ENCODE data around the gene GRP.
"Not testable (repeated sequence)": the region's sequence is repeated elsewhere in the genome, so short reads cannot be mapped to it uniquely, and the experiment has no call there.

GRP gene

DNA sequence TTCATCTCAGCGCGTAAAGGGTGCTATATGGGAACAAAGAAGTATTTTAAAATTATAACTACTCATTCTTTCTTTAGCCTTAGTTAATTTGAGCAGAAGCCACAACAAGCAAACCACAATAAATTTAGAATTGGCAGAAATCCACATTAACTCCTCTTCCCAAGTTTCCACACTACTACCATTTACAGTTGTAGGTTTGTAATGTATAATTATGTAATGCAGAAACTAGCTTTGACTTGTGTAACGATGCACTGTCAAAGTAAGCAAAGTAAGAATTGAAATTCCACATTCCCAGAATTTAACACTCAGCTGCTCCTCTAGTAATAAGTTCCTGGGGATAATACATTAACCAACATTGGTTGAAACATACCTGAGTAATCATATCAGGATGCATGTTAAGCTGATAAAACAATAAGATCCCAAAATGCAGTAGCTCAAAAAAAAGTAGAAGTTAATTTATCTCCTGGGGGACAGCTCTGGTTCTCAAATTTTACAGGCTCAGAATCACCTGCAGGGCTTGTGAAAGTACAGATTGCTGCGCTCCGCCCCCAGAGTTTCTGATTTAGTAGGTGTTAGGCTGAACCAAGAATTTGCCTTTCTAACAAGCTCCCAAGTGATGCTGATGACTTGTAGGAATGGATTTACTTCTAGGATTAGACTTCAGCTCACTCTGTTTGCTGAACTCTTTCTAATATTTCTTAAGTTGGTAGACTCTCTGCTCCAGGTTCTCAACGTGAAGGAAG, 9.9 kb downstream of the GRP start:
- no peak for DNase-seq

DNA sequence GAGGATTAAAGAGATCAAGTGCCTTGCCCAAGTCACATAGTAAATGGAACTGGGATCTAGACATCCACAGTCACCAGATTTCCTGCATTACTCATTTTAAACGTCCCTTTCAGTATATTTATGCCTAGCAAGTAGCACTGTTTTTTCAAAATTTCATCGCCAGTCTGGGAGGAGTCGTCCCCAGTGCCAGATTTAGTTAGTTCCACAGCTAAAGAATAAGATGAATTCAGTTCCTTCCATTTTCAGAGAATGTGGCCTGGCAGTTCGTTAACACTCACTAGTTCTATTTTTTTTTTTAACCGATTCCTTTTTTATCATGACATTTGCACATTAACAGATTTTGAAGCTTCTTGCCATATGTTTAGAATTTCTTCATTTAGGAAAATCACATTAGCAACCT, 11.2 kb downstream of the GRP start:
- DNase-seq: no peak

DNA sequence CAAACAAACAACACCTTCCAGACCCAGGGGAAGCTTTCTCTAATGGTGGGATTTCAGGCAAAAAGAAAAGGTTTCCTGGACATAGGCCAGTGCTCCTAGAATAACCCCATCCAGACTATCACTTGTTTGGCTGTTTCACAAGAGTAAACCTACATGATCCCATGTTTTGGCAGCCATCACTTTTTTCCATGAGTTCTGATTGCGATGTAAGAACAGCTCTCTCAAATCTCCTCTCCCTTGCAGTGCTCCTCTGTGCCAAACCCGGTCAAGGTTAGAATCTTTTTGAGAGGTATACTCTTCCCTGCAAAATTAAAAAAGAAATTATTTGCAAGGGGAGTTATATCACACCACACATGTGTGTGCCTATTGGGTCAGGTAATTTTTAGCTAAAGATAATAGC, 11.9 kb downstream of the GRP start:
- no peak for DNase-seq

DNA sequence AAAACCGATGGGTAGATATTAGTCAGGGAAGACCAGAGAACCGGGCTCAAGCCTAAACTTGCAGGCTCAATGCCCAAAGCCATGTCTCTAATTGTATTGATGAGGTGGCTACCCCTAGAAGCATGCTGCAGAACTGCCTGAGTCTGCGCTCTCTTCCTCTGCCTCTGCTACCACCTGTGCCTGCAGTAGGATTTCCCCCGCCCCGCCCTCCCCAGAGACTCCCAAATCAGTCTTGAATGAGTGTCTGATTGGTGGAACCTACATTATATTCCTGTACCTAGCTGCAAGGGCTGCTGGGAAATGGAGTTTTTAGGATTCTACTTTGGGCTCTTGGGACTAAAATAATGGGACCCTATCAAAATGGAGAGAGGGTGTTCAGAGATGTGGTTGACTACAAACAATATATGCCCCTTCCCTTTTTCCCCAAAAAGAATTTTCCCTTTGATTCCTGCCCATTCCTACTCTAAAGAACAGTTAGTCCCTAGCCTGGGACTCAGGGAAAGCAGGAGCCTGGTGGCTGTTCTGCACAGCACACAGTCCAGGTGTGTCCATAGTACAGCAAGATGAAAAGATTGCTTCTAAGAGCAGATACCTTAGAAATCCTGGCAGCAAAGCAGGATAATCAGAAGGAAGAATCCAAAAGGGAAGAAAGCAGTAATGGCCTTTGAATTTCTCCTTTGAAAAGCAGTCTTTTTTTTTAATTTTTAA, 12.5 kb downstream of the GRP start:
- DNase-seq: peak; percentile 14

DNA sequence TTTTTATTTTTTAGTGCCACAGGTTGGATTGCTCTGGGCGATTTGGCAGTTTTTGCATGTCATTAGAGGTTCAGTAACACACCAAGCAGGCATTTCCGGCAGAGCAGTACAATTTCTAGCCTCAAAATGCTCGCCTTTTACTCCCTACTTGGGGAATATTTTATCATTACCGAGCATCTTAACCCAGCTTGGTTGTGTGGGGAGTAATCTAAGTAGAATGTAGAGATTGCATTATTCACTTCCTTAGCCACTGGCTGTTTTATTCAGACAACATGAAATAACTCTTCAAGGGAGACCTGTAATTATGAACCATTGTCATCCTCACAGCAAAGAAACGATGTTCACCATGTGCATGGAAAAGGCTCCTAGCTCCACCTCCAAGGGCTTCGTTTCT, 13.1 kb downstream of the GRP start:
- no peak for DNase-seq

DNA sequence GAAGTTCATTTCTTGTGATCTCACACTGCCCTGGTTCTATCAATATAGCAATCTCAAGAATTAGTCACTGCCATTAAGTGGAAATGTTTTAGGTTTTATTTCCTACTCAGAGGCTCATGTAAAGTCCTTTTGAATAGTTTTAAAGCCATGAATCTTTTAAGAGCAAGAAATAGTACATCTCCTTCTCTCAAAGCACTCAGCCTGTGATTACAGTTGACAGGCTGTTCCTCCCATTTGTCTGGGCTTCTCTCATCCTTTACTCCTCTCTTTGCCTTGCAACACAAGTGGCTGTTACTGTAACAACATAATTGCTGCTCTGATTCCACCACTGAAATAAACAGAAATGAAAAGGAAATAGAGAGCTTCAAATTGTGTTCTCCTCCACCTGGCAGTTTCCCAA, 18.4 kb downstream of the GRP start:
- DNase-seq: no peak

DNA sequence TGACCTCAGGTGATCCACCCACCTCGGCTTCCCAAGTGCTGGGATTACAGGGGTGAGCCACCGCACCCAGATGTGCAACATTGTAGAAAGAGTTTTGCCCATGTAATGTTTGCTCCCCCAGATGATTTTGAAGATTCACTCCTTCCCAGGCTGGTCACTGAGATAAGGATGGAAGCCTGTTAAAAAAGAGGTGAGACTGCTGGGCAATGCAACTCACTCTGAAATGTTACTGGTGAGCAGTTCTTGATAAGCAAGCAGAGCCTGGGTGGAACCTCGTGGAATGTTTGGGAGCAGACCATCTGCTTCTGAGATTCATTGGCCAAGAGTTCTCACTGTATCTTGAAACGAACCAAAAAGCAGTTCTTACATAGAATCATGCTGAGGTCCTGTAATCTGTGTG, 19.7 kb downstream of the GRP start:
- no peak for DNase-seq

DNA sequence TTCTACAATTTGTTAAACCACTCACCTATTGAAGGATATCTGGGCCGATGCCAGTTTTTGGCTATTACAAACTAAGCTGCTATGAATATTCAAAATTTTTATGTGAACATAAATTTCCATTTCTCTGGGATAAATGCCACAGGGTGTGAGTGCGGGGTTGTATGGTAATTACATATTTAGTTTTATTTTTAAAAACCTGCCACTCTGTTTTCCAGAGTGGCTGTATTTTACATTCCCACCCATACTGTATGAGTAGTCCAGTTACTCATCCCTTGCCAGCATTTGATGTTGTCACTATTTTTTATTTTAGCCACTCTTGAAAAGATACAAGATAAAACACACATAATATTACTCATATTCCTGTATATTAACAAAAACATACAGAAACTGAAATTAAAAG, 22.9 kb downstream of the GRP start:
- no peak for DNase-seq

DNA sequence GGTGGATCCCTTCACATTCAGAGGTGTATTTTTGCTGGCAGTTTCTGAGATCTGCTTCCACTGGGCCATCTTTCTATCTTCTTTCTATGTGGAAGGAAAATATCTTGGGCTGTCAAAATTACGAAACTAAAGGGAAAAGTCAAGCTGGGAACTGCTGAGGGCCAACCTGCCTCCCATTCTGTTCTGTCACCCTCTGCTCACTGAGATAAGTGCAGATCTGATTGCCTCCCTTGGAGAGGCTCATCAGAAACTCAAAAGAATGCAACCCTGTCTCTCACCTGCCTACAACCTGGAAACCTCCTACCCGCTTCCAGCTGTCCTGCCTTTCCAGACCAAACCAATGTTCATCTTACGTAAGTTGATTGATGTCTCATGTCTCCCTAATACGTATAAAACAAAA, 26.8 kb downstream of the GRP start:
- no peak for DNase-seq

DNA sequence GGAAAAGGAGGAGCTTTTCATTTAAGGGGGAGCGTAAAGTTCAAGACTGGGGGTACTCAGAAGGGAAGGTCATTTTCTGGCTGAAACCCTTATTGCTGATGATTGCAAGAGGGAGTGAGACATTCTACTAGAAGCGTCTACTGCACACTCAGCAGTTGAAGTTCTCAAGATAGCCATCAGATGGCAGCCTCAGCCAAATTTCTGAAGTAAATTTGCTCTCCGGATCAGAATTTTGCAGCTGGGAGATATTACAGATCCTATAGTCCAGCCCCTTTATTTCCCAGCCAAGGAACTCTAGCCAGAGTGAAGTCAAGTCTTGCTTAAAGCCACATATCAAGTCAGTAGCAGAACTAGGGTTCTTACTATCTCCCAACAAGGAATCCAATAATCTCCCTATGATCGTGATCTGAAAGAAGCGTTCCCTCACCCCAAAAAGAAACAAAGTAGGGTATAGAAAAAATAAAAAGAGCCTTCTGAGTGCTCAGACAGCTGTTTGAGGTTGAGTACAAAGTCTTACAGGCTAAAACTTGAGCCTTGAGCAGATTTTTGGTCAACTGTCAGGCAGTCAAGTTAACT, 29.3 kb downstream of the GRP start:
- peak; percentile 71 for DNase-seq

DNA sequence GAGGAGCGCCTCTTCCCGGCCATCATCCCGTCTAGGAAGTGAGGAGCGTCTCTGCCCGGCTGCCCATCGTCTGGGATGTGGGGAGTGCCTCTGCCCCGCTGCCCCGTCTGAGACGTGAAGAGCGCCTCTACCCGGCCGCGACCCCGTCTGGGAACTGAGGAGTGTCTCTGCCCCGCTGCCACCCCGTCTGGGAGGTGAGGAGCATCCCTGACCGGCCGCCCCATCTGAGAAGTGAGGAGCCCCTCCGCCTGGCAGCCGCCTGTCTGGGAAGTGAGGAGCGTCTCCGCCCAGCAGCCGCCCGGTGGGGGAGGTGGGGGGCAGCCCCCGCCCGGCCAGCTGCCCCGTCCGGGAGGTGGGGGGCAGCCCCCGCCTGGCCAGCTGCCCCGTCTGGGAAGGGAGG, 35.5 kb downstream of the GRP start:
- not testable (repeated sequence) for DNase-seq

DNA sequence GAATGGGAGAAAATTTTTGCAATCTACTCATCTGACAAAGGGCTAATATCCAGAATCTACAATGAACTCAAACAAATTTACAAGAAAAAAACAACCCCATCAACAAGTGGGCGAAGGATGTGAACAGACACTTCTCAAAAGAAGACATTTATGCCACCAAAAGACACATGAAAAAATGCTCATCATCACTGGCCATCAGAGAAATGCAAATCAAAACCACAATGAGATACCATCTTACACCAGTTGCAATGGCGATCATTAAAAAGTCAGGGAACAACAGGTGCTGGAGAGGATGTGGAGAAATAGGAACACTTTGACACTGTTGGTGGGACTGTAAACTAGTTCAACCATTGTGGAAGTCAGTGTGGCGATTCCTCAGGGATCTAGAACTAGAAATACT, 41.9 kb downstream of the GRP start:
- DNase-seq: not testable (repeated sequence)

DNA sequence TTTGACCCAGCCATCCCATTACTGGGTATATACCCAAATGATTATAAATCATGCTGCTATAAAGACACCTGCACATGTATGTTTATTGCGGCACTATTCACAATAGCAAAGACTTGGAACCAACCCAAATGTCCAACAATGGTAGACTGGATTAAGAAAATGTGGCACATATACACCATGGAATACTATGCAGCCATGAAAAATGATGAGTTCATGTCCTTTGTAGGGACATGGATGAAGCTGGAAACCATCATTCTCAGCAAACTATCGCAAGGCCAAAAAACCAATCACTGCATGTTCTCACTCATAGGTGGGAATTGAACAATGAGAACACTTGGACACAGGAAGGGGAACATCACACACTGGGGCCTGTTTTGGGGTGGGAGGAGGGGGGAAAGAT, 42.3 kb downstream of the GRP start:
- DNase-seq: not testable (repeated sequence)

DNA sequence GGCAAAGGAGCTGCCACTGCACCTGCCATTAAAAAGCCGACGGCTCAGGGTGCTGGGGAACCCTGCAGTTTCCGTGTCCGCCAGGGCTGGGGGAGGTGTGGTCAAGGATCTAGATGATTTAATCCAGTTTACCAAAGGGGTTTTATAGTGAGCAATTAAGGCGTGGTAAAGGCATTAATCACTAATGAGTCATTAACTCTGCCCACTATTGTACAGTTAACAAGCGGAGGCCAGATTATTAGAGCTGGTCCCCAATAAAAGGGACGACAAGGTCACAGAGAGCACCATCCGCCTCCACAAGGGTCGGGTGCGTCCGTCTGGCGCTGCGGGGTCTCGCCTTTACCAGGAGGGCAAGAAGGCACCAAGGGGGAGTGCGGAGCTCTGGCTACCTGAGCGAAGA, 43.7 kb downstream of the GRP start:
- DNase-seq: no peak

DNA sequence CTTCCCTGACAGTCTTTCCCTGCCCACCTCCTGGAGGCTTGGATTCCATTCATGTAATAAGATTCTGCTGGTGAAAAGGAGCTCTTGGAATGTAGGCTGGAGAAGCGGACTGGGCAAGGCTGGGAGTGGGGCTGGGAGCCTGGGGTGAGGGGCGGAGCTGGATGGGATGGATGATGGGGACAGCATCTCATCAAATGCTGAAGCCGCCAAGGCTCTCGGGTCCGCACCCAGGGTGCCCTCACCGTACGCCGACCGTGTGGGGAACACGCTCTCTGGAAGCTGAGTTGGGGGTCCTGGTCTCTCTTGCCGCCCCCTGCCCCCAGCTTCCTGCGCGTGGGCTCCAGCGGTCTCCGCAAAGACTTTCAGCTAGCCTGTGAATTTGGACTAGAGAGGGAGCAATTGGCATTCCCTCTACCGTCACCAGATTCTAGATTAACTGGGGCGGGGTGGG, 44.2 kb downstream of the GRP start:
- DNase-seq: no peak

DNA sequence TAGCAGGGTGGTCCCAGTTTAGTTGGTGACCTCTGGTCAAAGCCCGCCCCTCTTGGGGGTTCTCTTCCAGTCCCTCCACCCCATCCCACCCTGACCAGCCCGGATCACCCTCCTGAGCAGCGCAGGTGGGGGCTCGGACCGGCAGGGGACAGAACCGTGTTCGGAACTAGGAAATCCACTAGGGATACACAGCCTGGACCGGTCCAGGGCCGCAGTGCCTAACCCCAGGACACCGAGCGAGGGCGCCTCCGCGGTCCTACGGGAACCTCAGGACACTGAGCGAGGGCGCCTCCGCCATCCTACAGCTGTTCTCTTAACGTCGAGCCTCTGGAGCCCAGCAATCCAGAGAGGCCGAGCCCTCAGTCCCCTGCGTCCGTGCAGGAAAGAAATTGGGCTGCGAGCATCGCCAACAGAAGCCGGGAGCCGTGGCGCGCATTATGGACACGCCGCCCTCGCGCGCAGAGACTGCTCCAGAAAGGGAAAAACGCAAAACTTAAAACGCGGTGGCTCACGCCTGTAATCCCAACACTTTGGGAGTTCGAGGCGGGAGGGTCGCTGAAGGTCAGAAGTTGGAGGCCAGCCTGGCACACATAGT, 44.8 kb downstream of the GRP start:
- DNase-seq: no peak

DNA sequence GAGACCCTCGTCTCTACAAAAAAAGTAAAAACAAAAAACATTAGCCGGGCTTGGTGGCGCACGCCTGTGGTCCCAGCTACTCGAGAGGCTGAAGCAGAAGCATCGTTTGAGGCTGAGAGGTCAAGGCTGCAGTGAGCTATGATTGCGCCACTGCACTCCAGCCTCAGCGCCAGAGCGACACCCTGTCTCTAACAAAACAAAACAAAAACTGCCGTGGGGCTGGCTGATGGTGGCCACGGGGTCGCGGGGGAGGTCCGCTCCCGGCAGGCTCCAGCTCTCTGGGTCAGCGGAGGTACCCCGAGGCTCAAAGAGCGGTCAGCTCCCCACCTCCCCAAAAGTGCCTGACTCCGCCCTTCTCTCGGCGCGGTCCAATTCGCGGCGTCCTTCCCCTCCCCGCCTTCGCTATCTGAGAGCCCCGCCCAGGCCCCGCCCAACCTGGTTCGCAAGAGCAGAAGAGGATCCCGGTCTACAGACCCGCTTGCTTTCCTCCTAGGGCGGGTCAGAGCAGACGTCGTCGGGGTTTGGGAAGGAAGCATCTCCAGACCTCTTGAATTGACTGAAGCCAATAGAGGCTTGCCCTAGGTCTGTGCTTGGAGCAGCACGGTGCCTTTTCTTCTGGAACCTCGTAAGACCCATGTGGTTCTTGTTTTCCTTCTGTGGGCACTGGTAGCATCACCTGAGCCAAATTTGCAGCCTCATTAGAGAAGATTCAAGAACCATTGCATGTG, 45.5 kb downstream of the GRP start:
- peak; percentile 76 for DNase-seq

DNA sequence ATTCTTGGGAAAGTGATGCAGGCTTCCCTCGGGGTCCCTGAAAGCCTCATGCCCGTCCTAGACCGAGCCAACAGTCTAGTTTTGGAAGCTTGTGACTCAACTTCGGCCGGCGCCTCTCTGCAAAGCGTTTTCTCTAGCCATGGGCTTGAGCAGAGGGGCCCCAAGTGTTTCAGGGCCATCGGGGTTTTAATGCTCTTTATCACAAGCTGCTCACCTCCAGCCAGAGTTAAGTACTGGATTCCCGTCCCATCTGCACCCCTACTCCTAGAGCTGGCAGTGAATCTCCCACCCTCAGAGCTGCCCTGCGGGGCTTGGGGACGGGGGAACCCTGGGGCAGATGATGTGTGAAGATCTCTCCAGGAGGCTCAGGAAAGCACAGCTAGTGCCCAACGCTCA, 46.0 kb downstream of the GRP start:
- no peak for DNase-seq

DNA sequence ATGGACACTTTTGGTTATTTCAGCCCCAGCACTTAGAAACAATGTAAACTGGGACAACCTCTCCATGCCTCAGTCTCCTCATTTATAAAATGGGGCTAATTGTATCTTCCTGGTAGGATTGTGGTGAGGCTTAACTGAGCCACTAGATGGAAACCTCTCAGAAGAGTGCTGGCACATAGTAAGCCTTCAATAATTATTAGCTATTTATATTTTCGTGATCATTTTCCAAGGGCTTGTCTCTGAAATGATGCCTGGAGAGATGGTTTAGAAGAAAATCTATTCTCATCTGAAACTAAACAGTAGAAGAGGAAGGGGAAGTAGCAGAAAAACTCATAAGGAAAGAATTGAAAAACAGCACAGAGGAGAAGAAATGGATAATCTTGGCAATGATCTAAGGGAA, 46.5 kb downstream of the GRP start:
- no peak for DNase-seq

DNA sequence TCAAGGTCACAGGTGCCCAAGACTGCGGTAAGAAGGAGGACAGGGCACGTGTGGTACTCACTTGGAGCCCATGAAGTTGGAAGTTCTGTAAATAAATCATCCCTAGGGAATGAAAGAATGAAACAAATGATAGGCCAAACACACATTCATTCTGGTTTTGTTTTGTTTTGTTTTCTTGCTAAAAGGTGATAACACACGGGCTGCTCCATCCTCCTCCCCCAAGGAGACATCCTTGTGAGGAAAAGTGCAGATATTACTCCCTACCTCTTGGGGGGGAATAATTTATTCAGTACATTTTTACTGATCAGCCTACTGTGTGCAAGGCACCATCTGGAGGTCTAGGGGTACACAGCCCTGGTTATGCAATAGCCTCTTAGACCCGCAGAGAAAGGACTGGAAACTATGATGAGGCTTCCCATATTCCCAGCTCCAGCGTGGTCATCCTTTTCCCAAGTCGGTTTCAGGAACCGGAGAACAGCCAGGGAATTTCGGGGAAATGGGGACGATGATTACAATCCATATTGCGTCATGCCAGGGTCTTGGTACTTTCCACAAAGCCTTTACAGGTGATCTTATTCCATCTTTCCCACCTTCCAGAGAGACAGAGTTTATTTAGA, 47.0 kb downstream of the GRP start:
- no peak for DNase-seq

DNA sequence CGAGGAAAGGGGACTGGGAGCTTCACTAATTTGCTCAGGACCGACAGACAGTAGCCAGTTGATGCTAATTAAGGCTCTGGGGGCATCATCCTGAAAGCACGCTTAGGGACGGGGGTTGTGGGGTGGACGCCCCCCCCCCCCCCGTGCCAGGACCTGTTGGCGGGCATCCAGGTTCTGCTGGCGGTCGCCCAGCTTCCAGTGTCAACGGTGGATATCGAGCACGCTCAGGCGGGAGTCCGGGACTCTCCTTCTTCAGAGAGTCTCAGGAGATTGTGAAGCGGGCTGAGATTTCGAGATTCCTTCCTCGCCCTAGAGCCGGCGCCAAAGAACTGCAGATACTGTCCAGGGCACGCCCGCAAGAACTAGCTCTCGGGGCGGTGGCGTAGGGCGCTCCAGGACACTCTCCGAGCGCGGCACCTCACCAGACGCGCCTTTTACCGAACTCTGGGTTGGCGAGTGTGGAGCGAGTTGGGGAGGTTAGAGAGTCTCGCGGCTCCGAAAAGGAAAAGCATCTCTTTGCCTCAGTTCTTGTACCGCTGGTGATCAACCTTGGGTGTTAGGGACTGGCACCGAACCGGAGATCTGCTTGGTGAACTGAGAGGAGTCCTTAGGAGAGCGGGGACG, 47.7 kb downstream of the GRP start:
- no peak for DNase-seq

DNA sequence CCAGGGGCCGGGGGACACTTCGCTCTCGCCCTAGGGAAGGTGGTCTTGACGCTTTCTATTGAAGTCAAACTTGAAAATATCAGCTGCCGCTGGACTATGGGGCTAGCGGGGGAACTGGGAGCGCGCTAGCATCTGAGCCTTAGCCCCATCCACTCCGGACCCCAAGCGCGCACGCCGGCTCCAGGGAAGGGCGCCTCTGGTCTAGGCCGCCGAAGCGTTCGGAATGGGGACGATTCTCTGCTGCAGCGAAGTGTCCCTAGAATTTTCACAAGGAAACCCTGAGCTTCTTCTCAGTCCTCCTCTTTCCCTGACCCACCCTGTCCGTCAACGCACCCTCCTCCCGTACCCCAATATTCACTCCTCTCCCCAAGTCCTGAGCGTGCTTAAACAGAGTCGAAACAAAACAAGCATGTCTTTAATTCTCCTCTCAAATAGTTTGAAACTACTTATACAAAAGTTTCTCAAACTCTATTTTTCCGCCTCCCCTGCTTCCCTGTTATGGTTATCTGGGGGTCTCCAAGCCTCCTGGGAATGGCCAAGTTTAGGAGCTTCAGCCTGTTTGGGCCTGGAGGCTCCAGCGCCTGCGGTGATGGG, 48.3 kb downstream of the GRP start:
- DNase-seq: no peak

Data from NCI-H510A (cell line).